D721Med (cell line): ENCODE results near the gene SPRED2.
"Not testable (repeated sequence)": the region's sequence is repeated elsewhere in the genome, so short reads cannot be mapped to it uniquely, and the experiment has no call there.

Experiments
- DNase-seq: peaks from one replicate; pipeline ENCODE4 v3.0.0; 2011; ENCODE audit warnings: low spot score; ENCODE audit not compliant: insufficient read length
- FAIRE-seq: peaks from 2 replicates; lab custom pipeline; 2011; peaks lifted over from hg19 to GRCh38; lab: Jason Lieb, UNC
- CTCF ChIP-seq: IDR thresholded peaks from 2 replicates; pipeline ENCODE4 v1.5.1; 2012; ENCODE audit warnings: mild to moderate bottlenecking, control low read depth; ENCODE audit not compliant: insufficient read depth; ENCODE audit errors: missing control alignments

SPRED2 gene

GRCh38 chr2:65319072-65319673 lies 113.2 kb downstream of the SPRED2 start:
- DNase-seq (no peak), FAIRE-seq (no peak)
- no peak for TF ChIP-seq CTCF

- FAIRE-seq (no peak), DNase-seq (no peak)
- no peak for TF ChIP-seq CTCF
These were observed 114.6 kb downstream of the SPRED2 start for GRCh38 chr2:65317841-65318240.

GRCh38 chr2:65317351-65317750 lies 115.0 kb downstream of the SPRED2 start:
- not testable (repeated sequence) for FAIRE-seq

GRCh38 chr2:65316072-65316471 lies 116.3 kb downstream of the SPRED2 start:
- FAIRE-seq (no peak), DNase-seq (no peak)
- no peak for TF ChIP-seq CTCF

More at GRCh38 chr2:65317351-65317750, 115.0 kb downstream of the SPRED2 start:
- not testable (repeated sequence) for DNase-seq

GRCh38 chr2:65314801-65315441 lies 117.5 kb downstream of the SPRED2 start:
- DNase-seq (no peak), FAIRE-seq (no peak)
- no peak for TF ChIP-seq CTCF

GRCh38 chr2:65313954-65314256 lies 118.5 kb downstream of the SPRED2 start:
- DNase-seq (no peak), FAIRE-seq (no peak)
- TF ChIP-seq CTCF = no peak

GRCh38 chr2:65313126-65313953 lies 119.1 kb downstream of the SPRED2 start:
- DNase-seq (no peak), FAIRE-seq (no peak)
- no peak for TF ChIP-seq CTCF
